Parathyroid adenoma (tissue), 2 donors: ENCODE data around the gene DAB2IP.

Experiments
- H2AFZ ChIP-seq: fragments of 300-600 bp; sonication (generic); one replicate; pipeline ENCODE4 v1.7.0; 2017; ENCODE audit warnings: antibody characterized with exemption, mild to moderate bottlenecking
- H3K27ac ChIP-seq: fragments of 300-600 bp; sonication (generic); one replicate; pipeline ENCODE4 v1.7.0; 2017
- H3K27me3 ChIP-seq: fragments of 300-600 bp; sonication (generic); one replicate; pipeline ENCODE4 v1.7.0; 2017; ENCODE audit warnings: low read length; ENCODE audit not compliant: control insufficient read depth, insufficient read depth
- H3K36me3 ChIP-seq: fragments of 300-600 bp; sonication (generic); one replicate; pipeline ENCODE4 v1.7.0; 2017; ENCODE audit warnings: low read length; ENCODE audit not compliant: control insufficient read depth, insufficient read depth
- H3K4me1 ChIP-seq: fragments of 300-600 bp; sonication (generic); one replicate; pipeline ENCODE4 v1.7.0; 2017; ENCODE audit warnings: control low read depth
- H3K4me2 ChIP-seq: fragments of 300-600 bp; sonication (generic); one replicate; pipeline ENCODE4 v1.7.0; 2017; ENCODE audit warnings: low read length
- H3K4me3 ChIP-seq: fragments of 300-600 bp; sonication (generic); one replicate; pipeline ENCODE4 v1.7.0; 2017; ENCODE audit warnings: low read depth, low read length
- H3K79me2 ChIP-seq: fragments of 300-600 bp; sonication (generic); one replicate; pipeline ENCODE4 v1.7.0; 2017; ENCODE audit warnings: control low read depth
- H3K9ac ChIP-seq: fragments of 300-600 bp; sonication (generic); one replicate; pipeline ENCODE4 v1.7.0; 2017; ENCODE audit warnings: mild to moderate bottlenecking
- H3K9me3 ChIP-seq: fragments of 300-600 bp; sonication (generic); one replicate; pipeline ENCODE4 v1.7.0; 2017; ENCODE audit warnings: low read length; ENCODE audit not compliant: control insufficient read depth
- CTCF ChIP-seq: fragments of 300-600 bp; sonication (generic); IDR thresholded peaks from one replicate; pipeline ENCODE4 v1.7.0; 2017; ENCODE audit warnings: antibody characterized with exemption, mild to moderate bottlenecking
- donor health status: primary hyperparathyroidism.

The DAB2IP gene

GRCh38 chr9:121752929-121753328, 101.5 kb downstream of the DAB2IP start:
- no peak overlapping the region for H3K4me3 ChIP-seq
- no peaks in the 10 kb centered on the region for H3K36me3 ChIP-seq
- H3K79me2 ChIP-seq: peaks cover 7% of the 10 kb centered on the region
- no peak overlapping the region for H3K4me2 ChIP-seq
- H3K9ac ChIP-seq: no peak overlapping the region
- no peak overlapping the region for H3K27ac ChIP-seq
- no peak overlapping the region for H2AFZ ChIP-seq
- no peak for TF ChIP-seq CTCF
- no peaks in the 10 kb centered on the region for H3K27me3 ChIP-seq
- H3K9me3 ChIP-seq: no peaks in the 10 kb centered on the region
- H3K4me1 ChIP-seq: no peaks in the 10 kb centered on the region

GRCh38 chr9:121753802-121754654, 102.6 kb downstream of the DAB2IP start:
- Histone ChIP-seq H3K9ac (no peak overlapping the region), H3K36me3 (no peaks in the 10 kb centered on the region), H3K9me3 (no peaks in the 10 kb centered on the region), H3K4me1 (no peaks in the 10 kb centered on the region), H3K4me3 (no peak overlapping the region), H3K4me2 (no peak overlapping the region), H3K27me3 (no peaks in the 10 kb centered on the region), H2AFZ (no peak overlapping the region), H3K79me2 (peaks cover 7% of the 10 kb centered on the region), H3K27ac (no peak overlapping the region)
- no peak for TF ChIP-seq CTCF

GRCh38 chr9:121754655-121755436, 103.4 kb downstream of the DAB2IP start:
- no peak overlapping the region for H3K4me3 ChIP-seq
- no peak overlapping the region for H2AFZ ChIP-seq
- no peaks in the 10 kb centered on the region for H3K9me3 ChIP-seq
- no peak overlapping the region for H3K27ac ChIP-seq
- TF ChIP-seq CTCF: no peak
- no peak overlapping the region for H3K9ac ChIP-seq
- H3K4me1 ChIP-seq: no peaks in the 10 kb centered on the region
- H3K79me2 ChIP-seq: peaks cover 4% of the 10 kb centered on the region
- H3K36me3 ChIP-seq: no peaks in the 10 kb centered on the region
- no peaks in the 10 kb centered on the region for H3K27me3 ChIP-seq
- H3K4me2 ChIP-seq: no peak overlapping the region

- peaks cover 4% of the 10 kb centered on the region for H3K79me2 ChIP-seq
- no peaks in the 10 kb centered on the region for H3K4me1 ChIP-seq
- H2AFZ ChIP-seq: no peak overlapping the region
- no peak for TF ChIP-seq CTCF
- no peaks in the 10 kb centered on the region for H3K36me3 ChIP-seq
- no peak overlapping the region for H3K4me3 ChIP-seq
- no peak overlapping the region for H3K9ac ChIP-seq
- no peak overlapping the region for H3K4me2 ChIP-seq
- no peaks in the 10 kb centered on the region for H3K27me3 ChIP-seq
- no peak overlapping the region for H3K27ac ChIP-seq
- no peaks in the 10 kb centered on the region for H3K9me3 ChIP-seq
These were observed 104.1 kb downstream of the DAB2IP start for GRCh38 chr9:121755581-121755980.
